GM21825 (cell line): ENCODE measurements around the gene MYO3B.
"Not testable (repeated sequence)": the region's sequence is repeated elsewhere in the genome, so short reads cannot be mapped to it uniquely, and the experiment has no call there.

ENCODE experiments used
- ATAC-seq: cut with Tn5 transposase; IDR thresholded peaks from one replicate; pipeline ENCODE4 v1.9.1; 2021; ENCODE audit warnings: mild to moderate bottlenecking, moderate library complexity; ENCODE audit not compliant: unreplicated experiment

The MYO3B gene

DNA sequence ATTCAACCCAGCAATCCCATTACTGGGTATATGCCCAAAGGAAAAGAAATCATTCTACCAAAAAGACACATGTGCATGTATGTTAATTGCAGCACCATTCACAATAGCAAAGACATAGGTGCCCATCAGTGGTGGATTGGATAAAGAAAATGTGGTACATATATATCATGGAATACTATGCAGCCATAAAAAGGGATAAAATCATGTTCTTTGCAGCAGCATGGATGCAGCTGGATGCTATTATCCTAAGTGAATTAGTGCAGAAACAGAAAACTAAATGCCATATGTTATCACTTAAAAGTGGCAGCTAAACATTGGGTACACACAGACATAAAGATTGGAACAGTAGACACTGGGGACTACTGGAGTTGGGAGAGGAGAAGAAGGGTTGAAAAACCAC, 82.2 kb downstream of the MYO3B start:
- ATAC-seq = no peak

DNA sequence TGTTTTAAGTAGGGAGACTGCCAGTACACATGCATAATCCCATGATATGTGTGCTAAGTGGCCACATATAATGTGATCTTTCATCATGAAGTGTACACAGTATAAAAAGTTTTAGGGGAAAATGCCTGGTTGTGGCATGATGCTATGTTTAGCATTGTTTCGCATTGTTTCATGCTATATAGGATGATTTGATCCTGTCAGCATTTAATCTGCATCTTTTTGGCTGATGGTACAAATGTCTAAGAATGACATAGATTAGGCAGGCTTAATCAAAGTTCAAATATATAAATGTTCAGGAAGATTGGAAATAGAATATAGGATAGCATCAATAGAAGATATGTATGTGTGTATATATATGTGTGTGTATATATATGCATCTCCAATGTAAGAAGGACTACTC, 83.6 kb downstream of the MYO3B start:
- no peak for ATAC-seq

DNA sequence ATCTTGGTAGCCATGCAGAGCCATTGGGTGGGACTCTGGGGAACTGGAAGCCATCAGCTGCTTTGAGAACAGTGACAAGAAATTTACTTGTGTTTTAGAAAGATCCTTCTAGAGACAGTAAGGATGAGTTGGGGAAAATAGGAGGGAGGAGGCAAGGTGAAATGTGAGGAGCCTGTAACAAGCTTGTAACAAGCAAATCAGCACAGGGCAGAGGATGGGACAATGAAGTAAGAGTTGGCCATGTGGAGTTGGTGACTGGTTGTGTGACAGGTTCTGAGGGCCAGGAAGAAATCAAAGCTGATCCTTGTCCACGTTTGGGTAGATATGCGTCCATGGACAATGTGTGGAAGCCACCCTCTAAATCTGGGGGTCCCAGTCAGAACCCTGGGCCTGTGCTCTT, 84.4 kb downstream of the MYO3B start:
- no peak for ATAC-seq

GRCh38 chr2:170262806-170263205, 84.9 kb downstream of the MYO3B start:
- ATAC-seq = no peak

DNA sequence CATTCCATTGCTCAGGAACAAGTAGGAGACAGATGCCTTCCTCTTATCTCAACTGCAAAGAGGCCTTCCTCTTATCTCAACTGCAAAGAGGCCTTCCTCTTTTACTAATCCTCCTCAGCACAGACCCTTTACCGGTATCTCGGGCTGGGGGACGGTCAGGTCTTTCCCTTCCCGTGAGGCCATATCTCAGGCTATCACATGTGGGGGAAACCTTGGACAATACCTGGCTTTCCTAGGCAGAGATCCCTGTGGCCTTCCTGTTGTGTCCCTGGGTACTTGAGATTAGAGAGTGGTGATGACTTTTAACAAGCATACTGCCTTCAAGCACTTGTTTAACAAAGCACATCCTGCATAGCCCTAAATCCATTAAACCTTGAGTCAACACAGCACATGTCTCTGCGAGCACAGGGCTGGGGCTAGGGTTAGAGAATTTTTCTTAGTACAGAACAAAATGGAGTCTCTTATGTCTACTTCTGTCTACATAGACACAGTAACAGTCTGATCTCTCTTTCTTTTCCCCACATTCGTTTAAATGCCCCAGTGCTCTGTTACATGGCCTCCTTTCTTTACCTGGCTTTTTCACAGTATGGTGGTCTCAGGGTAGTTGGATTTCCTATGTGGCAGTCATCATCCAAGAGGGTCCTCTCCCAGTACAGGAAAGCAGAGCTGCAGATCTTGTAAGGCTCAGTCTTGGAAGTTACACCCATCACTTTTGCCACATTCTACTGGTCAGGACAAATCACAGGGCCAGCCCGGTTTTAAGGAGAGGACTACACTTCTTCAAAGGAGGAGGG, 86.0 kb downstream of the MYO3B start:
- ATAC-seq = not testable (repeated sequence)

- no peak for ATAC-seq
These were observed 86.5 kb downstream of the MYO3B start for GRCh38 chr2:170264522-170264860.

DNA sequence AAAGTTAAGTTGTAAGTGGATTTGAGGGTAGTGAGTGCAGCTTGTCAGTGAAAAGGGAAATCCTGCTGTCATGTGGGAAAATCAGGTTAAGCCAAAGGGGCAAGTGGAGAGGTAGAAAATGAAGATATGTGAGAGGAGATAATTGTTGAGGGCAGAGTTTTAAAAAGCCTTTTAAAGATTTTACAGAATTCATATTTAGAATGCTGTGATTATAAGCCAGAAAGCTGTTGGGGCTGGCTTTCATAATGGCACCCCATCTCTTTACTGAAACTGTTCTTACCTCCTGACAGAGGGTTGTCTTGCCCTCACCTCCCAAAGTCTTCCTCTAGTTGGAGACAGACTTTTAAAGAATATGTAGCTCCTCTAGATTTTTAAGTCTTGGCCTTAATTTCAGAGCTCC, 86.9 kb downstream of the MYO3B start:
- no peak for ATAC-seq

- ATAC-seq = no peak
These were observed 87.4 kb downstream of the MYO3B start for GRCh38 chr2:170265321-170265720.

DNA sequence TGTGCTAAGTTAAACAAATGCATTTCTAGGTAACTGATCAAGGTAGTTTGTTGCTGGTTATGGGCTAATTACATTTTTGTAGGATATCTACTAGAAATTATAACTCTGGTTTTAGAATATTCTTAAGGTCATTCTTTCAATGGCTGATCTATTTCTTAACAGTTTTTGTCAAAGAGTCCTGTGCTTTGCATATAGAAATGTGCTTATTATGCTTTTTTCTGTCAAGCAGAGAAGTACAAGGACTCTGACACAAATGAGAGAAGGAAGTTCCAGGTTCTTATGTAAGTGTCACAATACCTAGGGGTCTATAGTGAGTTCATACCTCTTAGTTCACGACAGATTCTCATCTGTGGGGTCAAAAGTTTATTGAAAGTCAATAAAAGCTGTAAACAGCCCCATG, 88.4 kb downstream of the MYO3B start:
- no peak for ATAC-seq

DNA sequence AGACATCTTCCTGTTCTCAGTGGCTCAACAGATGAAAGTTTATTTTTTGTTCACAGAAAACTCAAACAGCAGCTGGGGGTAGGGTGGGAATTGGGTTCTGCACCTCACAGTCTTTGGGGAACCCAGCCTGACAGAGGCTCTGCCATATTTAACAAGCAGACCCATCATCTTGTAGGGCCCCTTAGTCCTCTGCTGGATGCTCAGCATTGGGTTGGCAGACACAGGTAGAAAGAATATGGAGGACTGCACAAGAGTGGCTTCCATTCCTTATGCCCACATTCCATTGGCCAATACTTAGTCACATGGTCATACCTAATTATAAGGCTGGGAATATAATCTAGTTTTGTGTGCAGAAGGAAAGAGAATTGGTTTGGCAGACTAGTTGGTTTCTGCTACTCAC, 89.1 kb downstream of the MYO3B start:
- ATAC-seq = no peak

GRCh38 chr2:170270278-170270864, 92.4 kb downstream of the MYO3B start:
- ATAC-seq = no peak

DNA sequence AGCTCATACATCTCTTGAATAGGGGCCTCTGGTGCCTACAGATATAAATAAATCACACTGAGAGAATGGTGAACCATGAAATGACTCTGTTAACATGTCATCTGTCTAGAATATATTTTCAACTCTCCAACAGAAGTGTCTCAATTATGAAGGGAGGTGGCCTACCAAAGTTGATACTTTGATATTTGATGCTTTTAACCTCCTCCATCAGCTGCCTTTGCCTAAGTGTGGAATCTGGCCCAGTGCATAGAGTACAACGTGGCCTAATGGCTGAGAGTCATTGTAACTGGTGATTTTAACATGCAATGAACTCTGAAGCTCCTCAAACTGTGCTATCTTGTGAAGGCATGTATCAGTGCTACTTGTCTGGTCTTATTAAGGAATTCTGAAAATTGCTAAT, 93.4 kb downstream of the MYO3B start:
- no peak for ATAC-seq

- no peak for ATAC-seq
These were observed 98.1 kb downstream of the MYO3B start for GRCh38 chr2:170276056-170276455.

DNA sequence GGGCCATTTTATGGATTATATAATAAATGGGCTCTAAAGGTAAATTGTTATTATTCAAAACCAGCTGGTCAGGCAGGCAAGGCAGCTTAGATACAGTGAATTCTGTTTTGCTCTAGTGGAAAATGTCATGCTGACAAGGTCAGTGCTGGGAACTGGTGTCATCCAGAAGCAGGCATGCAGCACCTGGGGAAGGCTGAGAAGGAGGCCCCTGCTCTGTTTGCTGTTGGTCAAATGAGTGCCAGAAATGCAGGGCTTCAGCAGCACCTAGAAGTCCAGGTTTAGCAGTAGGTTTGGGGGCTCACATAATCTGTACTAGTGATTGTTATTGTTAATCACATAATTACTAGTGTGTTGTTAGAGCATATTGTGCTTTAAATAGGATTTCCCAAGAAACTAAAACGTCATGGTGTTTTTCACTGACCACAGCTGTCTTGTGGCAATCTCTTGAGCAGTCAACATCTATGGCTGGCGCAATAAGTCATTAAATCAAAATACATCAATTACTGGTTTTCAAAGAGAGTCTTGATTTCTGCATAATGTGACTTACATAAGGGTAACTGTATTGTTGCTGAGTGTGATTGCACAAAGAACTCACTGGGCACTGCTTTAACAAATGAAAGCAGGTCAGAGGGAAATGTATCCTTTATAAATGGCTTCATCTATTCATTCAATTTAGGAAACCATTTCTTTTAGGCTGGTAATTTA, 99.1 kb downstream of the MYO3B start:
- no peak for ATAC-seq

DNA sequence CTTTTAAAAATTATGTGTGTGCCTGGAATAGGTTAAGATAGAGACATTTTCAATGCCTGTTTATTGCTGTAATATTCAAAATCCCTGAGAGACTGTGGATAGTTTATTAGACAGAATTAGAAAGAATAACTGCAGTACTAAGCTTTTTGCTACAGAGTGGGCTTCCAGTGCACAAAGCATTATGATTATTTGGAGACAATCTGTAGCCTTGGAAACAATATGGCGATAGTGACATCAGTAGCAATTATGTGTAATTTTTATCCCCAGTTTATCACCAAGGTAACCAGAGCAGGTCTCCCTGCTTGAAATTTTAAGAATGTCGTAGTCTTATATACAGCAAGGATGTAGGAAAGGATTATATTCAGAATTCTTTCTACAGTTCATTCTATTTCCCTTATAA, 100.0 kb downstream of the MYO3B start:
- ATAC-seq = no peak

DNA sequence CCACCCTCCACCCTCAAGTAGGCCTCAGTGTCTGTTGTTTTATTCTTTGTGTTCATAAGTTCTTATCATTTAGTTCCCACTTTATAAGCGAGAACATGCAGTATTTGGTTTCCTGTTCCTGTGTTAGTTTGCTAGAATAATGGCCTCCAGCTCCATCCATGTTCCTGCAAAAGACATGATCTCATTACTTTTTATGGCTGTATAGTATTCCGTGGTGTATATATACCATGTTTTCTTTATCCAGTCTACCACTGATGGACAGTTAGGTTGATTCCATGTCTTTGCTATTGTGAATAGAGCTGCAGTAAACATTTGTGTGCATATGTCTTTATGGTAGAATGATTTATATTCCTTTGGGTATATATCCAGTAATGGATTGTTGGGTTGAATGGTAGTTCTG, 101.7 kb downstream of the MYO3B start:
- not testable (repeated sequence) for ATAC-seq

DNA sequence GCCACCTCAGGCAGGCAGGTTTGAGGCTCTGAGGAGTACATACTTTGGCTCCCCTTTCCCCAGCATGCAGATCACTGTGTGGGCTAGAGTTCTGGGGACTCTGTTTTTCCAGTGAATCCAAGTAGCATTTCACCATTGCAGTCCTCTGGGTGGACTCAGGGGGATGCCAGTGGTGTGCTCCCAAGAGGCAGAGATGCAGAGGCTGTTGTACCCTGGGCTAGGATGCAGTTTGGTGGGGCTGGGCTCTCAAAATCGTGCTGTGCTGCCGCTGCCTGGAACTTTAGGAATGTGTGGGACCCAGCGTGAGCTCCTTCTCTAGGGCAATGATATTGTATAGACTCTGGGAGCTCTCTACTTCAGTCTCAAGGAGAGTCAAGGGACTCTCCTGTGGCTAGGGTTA, 104.9 kb downstream of the MYO3B start:
- no peak for ATAC-seq

GRCh38 chr2:170284205-170284604, 106.3 kb downstream of the MYO3B start:
- no peak for ATAC-seq

DNA sequence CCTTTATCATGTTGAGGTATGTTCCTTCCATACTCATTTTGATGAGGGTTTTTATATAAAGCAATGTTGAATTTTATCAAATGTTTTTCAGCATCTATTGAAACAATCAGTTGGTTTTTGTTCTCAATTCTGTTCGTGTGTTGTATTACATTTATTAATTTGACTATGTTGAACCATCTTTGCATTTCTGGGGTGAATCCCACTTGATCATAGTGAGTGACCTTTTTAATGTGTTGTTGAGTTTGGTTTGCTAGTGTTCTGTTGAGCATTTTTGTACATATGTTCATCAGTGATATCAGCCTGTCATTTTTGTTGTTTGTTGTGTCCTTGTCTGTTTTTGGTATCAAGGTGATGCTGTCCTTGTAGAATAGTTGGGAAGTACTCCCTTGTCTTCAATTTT, 110.9 kb downstream of the MYO3B start:
- no peak for ATAC-seq

DNA sequence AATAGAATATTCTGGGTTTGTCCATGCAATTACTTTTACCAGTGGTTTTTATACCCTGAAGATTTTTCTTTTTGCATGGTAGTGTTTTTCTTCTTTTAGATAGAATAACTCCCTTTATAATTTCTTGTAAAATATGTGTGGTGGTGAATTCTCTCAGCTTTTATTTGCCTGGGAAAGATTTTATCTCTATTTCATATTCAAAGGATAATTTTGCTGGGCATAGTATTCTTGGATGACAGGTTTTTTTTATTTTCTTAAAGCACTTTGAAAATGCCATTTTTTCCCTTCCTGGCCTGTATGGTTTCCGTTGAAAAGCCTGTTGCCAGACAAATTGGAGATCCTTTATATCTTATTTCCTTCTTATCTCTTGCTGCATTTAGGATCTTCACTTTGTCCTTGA, 113.5 kb downstream of the MYO3B start:
- ATAC-seq = no peak

GRCh38 chr2:170292415-170292814, 114.5 kb downstream of the MYO3B start:
- no peak for ATAC-seq

DNA sequence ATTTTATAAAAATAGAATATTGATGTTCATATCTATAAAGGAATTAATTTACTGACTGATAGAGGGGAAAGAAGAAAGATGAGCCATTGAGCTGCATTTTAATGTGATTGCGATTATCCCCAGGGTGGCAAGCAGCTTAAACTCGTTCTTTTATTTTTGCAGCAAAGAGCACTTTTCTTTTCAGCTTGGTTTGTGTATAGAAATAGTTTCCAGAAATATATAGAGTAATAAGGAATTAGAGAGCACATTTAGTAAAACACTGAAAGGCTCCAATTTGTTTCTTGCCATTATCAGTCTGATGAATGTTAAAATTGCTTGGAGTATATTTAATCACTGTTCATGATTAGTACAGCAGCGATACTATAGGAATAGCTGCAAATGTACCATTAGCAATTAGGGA, 119.5 kb downstream of the MYO3B start:
- no peak for ATAC-seq
